Fibroblast of gingiva (primary cell): ENCODE results near the gene UQCRFS1.
"Not testable (repeated sequence)": the region's sequence is repeated elsewhere in the genome, so short reads cannot be mapped to it uniquely, and the experiment has no call there.

Experiments
- DNase-seq: peaks from one replicate; pipeline ENCODE4 v3.0.0-alpha.2; 2011; ENCODE audit warnings: low read depth

UQCRFS1 gene

GRCh38 chr19:29212648-29213573 lies at the start of gene UQCRFS1:
Gene UQCRFS1, minus strand, starts transcription at chr19:29213151. Its CDS starts 33 bp downstream, at chr19:29213118.
- DNase-seq = peak; percentile 90

GRCh38 chr19:29262085-29262484 lies 49.1 kb upstream of the UQCRFS1 start:
- no peak for DNase-seq

- no peak for DNase-seq
Measured at GRCh38 chr19:29260477-29261317, 47.7 kb upstream of the UQCRFS1 start.

GRCh38 chr19:29259867-29260281 lies 46.9 kb upstream of the UQCRFS1 start:
- DNase-seq = no peak

- DNase-seq = no peak
Measured at GRCh38 chr19:29259153-29259552, 46.2 kb upstream of the UQCRFS1 start.

- no peak for DNase-seq
Measured at GRCh38 chr19:29256516-29256915, 43.6 kb upstream of the UQCRFS1 start.

- DNase-seq = no peak
Measured at GRCh38 chr19:29255912-29256311, 43.0 kb upstream of the UQCRFS1 start.

- no peak for DNase-seq
Measured at GRCh38 chr19:29255006-29255405, 42.1 kb upstream of the UQCRFS1 start.

- DNase-seq = not testable (repeated sequence)
Measured at GRCh38 chr19:29249798-29250197, 36.8 kb upstream of the UQCRFS1 start.

- DNase-seq = no peak
Measured at GRCh38 chr19:29248332-29248844, 35.4 kb upstream of the UQCRFS1 start.

- no peak for DNase-seq
Measured at GRCh38 chr19:29247872-29248271, 34.9 kb upstream of the UQCRFS1 start.

GRCh38 chr19:29247471-29247870 lies 34.5 kb upstream of the UQCRFS1 start:
- DNase-seq = no peak

- no peak for DNase-seq
Measured at GRCh38 chr19:29247051-29247450, 34.1 kb upstream of the UQCRFS1 start.

GRCh38 chr19:29245215-29245614 lies 32.3 kb upstream of the UQCRFS1 start:
- no peak for DNase-seq

GRCh38 chr19:29241324-29241723 lies 28.4 kb upstream of the UQCRFS1 start:
- DNase-seq = no peak

- DNase-seq = no peak
Measured at GRCh38 chr19:29239213-29239776, 26.3 kb upstream of the UQCRFS1 start.

- DNase-seq = no peak
Measured at GRCh38 chr19:29233591-29233990, 20.6 kb upstream of the UQCRFS1 start.

- DNase-seq = no peak
Measured at GRCh38 chr19:29232315-29232852, 19.4 kb upstream of the UQCRFS1 start.

- DNase-seq = not testable (repeated sequence)
Measured at GRCh38 chr19:29231306-29231705, 18.4 kb upstream of the UQCRFS1 start.

GRCh38 chr19:29217616-29218015 lies 4.7 kb upstream of the UQCRFS1 start:
- DNase-seq = no peak

GRCh38 chr19:29216021-29216420 lies 3.1 kb upstream of the UQCRFS1 start:
- no peak for DNase-seq

- DNase-seq = no peak
Measured at GRCh38 chr19:29215322-29215845, 2.4 kb upstream of the UQCRFS1 start.
